Activated T-helper 1 cell treated with anti-CD3 and anti-CD28 coated beads, Interleukin-12 subunit alpha, Interleukin-12 subunit beta, Interleukin-2, Interleukin-4 antibody, amounts not matched to agents 30 ng/mL and 10 ng/mL and 1 ng/mL, durations not matched to agents 14 hours and 24 hours and 36 hours (primary cell): ENCODE data around the gene HKDC1. TPM values are rescaled to one million over a fixed set of nuclear protein-coding genes. Genes with fewer than 3 reads are reported as not detected.
A peak's percentile ranks its signal among the peaks of the same experiment; 100 is the strongest.

ENCODE experiments used
- DNase-seq: peaks from one replicate; pipeline ENCODE4 v3.0.0; 2021; ENCODE audit warnings: low spot score
- H3K27ac Mint-ChIP-seq: one replicate; pipeline ENCODE4 v1.8.0; 2021; ENCODE audit warnings: mild to moderate bottlenecking, mixed read lengths
- H3K27me3 Mint-ChIP-seq: one replicate; pipeline ENCODE4 v1.8.0; 2022; ENCODE audit warnings: mild to moderate bottlenecking, moderate library complexity, mixed read lengths; ENCODE audit not compliant: insufficient read depth
- H3K36me3 Mint-ChIP-seq: one replicate; pipeline ENCODE4 v1.8.0; 2021; ENCODE audit warnings: low read depth, mixed read lengths
- H3K4me1 Mint-ChIP-seq: one replicate; pipeline ENCODE4 v1.8.0; 2021; ENCODE audit warnings: low read depth, mixed read lengths
- H3K4me3 Mint-ChIP-seq: one replicate; pipeline ENCODE4 v1.8.0; 2021; ENCODE audit warnings: mild to moderate bottlenecking, moderate library complexity, mixed read lengths
- H3K9me3 Mint-ChIP-seq: one replicate; pipeline ENCODE4 v1.8.0; 2021; ENCODE audit warnings: mixed read lengths
- intact Hi-C: fragments of 100-400 bp; cut with micrococcal nuclease; formaldehyde crosslinking; loops from one replicate; pipeline ENCODE4 v1.15.1; 2024
- total RNA-seq: library from RNA; stranded (reverse); gene quantifications from 2 replicates; pipeline ENCODE4 v1.2.3, GENCODE V29; 2022

Gene HKDC1
- total RNA-seq, 1 donor from 2014 or later, result 0.05 TPM

DNA sequence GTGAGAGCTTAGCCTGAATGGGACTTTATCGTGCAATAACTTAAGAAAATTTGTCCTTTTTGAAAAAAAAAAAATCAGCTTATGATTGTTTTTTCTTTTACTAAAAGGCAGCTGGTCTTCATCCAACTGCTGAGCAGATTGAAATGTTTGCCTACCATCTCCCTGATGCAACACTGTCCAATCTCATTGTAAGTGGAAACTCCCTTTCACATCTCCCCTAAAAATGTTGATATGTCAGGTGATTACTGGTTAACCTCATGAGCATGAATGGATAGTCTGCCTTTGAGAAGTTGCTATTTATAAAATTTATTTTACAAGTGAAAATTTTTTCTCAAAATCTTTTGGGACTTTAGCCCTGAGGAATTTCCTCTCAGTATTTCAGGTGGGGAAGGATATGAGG, 17.8 kb upstream of the HKDC1 start:
- peaks cover 63% of the 10 kb centered on the region for H3K4me1 Mint-ChIP-seq
- DNase-seq, result no peak
- no peaks in the 10 kb centered on the region for H3K27me3 Mint-ChIP-seq
- intact Hi-C loops, result no loop called here
- H3K9me3 Mint-ChIP-seq, result no peaks in the 10 kb centered on the region
- peaks cover 40% of the 10 kb centered on the region for H3K36me3 Mint-ChIP-seq
- peak overlapping the region; percentile 72 for H3K4me3 Mint-ChIP-seq
- peak overlapping the region; percentile 82 for H3K27ac Mint-ChIP-seq

DNA sequence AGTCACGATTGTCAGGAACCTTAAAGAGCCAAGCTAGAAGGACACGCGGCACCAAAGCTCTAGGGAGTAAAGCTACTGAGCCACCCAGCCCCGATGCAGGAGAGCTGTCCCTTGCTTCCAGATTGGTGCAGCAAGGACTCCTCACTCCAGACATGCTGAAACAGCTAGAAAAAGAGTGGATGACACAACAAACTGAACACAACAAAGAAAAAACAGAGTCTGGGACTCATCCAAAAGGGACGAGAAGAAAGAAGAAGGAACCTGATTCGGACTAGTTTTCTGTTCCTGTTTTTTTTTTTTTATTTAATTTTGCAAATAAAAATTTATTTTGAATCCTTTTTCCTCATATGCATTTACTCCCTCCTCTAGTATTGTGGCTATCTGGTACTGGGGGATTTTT, 11.4 kb upstream of the HKDC1 start:
- DNase-seq, result no peak
- H3K27ac Mint-ChIP-seq, result peak overlapping the region; percentile 27
- no peaks in the 10 kb centered on the region for H3K9me3 Mint-ChIP-seq
- intact Hi-C loops, result no loop called here
- peaks cover 43% of the 10 kb centered on the region for H3K36me3 Mint-ChIP-seq
- peaks cover 62% of the 10 kb centered on the region for H3K4me1 Mint-ChIP-seq
- no peak overlapping the region for H3K4me3 Mint-ChIP-seq
- H3K27me3 Mint-ChIP-seq, result no peaks in the 10 kb centered on the region

DNA sequence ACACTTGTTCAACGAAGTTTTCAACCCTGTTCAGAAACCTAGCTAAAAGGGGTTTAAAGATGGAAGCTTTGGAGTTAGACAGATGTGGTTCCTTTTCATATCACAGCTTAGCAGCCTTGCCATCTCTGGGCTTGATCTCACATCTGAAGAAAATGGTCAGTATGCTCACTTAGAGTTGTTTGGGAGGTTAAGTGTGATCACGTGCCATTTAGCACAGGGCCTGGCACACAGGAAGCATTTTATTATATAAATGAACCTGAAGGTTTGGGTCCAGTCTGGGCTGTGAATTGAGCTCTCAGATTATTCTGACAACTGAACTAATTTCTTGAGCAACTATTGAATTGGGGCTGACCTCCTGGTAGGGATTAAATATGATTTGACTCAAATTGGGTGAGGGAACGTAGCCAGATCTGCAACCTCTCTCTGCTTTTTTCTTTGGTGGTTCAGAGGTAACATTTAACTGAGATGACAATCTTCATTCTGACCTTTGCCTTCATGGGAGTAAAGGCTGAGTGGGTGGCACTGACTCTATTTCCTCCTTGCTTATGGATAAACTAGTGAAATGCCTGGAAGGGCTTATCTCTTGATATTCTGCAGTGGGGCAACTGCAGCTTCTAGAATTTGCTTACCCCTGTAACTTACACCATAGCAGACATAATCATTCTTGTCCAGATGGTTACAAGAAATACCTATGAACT, 10.2 kb upstream of the HKDC1 start:
- Mint-ChIP-seq H3K4me1 (peaks cover 65% of the 10 kb centered on the region), H3K9me3 (peaks cover 4% of the 10 kb centered on the region), H3K4me3 (peak overlapping the region; percentile 13), H3K27ac (peak overlapping the region; percentile 59), H3K27me3 (no peaks in the 10 kb centered on the region), H3K36me3 (peaks cover 44% of the 10 kb centered on the region)
- no peak for DNase-seq
- intact Hi-C loops, result no loop called here

DNA sequence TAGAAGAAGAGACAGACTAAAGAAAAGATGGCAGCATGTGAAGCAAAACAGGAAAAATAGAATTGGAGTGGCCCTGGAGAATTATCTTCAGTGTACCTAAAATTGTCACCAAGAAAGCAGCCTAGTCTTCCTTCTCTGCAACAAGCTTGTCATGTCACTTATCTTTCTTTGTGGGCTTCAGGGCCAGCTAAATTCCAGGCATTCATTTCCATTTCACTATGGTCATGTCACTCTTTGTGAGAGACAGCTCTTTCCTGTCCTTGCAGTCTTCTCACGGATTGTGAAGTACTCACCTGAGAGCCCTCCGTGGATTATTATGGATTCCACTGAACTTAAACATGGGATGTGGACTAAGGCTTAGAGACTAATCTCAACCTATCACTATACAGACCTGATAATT, 9.0 kb upstream of the HKDC1 start:
- DNase-seq, result no peak
- H3K4me1 Mint-ChIP-seq, result peaks cover 68% of the 10 kb centered on the region
- H3K9me3 Mint-ChIP-seq, result peaks cover 7% of the 10 kb centered on the region
- peaks cover 38% of the 10 kb centered on the region for H3K36me3 Mint-ChIP-seq
- peak overlapping the region; percentile 30 for H3K27ac Mint-ChIP-seq
- no peaks in the 10 kb centered on the region for H3K27me3 Mint-ChIP-seq
- intact Hi-C loops, result no loop called here
- no peak overlapping the region for H3K4me3 Mint-ChIP-seq

DNA sequence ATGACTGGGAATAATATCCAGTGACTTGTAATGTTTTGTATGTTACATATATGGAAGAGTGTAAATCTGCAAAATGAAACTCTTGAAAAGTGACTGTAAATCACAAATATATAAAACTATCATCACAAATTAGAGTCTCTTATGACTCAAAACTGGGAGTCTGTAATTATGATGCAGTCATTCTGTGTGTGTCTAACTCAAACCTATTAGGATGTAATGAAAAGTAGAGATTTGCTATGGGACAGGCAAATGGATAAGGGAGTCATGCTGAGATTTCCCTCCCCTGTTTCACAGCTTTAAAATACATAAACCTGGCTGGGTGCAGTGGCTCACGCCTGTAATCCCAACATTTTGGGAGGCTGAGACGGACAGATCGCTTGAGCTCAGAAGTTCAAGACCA, 8.6 kb upstream of the HKDC1 start:
- Mint-ChIP-seq H3K27me3 (no peaks in the 10 kb centered on the region), H3K27ac (no peak overlapping the region), H3K9me3 (peaks cover 7% of the 10 kb centered on the region), H3K4me1 (peaks cover 68% of the 10 kb centered on the region), H3K4me3 (no peak overlapping the region), H3K36me3 (peaks cover 34% of the 10 kb centered on the region)
- no peak for DNase-seq
- intact Hi-C loops, result no loop called here

DNA sequence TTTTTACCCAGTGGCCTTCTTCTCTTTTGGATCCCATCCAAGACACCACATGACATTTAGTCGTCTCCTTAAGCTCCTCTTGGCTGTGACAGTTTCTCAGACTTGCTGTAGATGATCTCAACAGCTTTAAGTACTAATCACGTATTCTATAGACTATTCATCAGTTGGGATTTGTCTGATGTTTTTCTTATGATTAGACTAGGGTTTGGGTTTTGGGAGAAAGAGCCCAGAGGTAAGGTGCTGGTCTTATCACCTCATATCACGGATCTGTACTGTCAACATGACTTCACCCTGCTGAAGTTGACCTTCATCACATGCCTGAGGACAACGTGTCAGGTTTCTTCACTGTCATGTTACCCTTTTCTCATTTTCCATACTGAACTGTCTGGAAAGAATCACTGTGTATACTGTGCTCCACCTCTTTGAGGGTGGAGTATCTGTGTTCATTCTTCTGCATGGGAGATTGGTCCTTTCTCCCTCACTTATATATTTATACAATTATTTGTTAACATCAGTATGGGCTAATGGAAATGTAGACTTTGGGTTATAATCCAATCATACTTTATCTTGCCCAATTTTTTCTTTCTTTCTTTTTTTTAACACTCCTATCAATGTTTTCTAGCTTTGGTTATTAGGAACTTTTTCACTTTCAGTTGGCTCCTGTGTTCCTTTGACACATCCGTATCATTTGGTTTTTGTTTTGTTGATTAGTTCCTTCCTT, 6.4 kb upstream of the HKDC1 start:
- intact Hi-C loops, result loop anchor here (2.0 kb wide), 2 partner anchors 33 to 165 kb away; partner anchors contain the start of gene SUPV3L1
- no peaks in the 10 kb centered on the region for H3K27me3 Mint-ChIP-seq
- H3K9me3 Mint-ChIP-seq, result peaks cover 7% of the 10 kb centered on the region
- H3K4me3 Mint-ChIP-seq, result no peak overlapping the region
- H3K27ac Mint-ChIP-seq, result no peak overlapping the region
- DNase-seq, result no peak
- H3K36me3 Mint-ChIP-seq, result peaks cover 14% of the 10 kb centered on the region
- peaks cover 51% of the 10 kb centered on the region for H3K4me1 Mint-ChIP-seq

DNA sequence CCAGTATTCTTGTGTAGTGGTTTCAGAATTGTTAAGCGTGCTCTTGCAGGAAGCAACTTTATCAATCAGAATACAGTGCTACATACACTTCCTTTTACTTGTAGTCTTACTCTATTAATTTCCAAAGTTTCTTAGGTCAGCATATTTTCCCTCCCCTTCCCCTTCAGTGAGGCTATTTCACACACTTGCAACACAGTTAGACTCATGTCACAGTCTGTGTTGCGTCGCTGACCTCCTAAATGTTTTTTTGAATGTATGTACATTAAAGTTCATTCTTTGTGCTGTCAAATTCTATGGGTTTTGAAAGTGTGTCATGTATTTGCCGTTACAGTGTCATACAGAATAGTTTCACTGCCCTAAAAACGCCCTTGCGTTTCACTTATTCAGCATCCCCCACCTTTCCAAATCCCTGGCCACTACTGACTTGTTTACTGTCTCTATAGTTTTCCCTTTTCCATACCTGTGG, 5.4 kb upstream of the HKDC1 start:
- intact Hi-C loops, result loop anchor here (1.0 to 2.0 kb wide), 3 partner anchors 10 to 166 kb away; partner anchors contain the start of gene SUPV3L1
- Mint-ChIP-seq H3K9me3 (peaks cover 7% of the 10 kb centered on the region), H3K4me1 (peaks cover 41% of the 10 kb centered on the region), H3K4me3 (peak overlapping the region; percentile 15), H3K36me3 (peaks cover 8% of the 10 kb centered on the region), H3K27ac (peak overlapping the region; percentile 87), H3K27me3 (no peaks in the 10 kb centered on the region)
- DNase-seq, result no peak

DNA sequence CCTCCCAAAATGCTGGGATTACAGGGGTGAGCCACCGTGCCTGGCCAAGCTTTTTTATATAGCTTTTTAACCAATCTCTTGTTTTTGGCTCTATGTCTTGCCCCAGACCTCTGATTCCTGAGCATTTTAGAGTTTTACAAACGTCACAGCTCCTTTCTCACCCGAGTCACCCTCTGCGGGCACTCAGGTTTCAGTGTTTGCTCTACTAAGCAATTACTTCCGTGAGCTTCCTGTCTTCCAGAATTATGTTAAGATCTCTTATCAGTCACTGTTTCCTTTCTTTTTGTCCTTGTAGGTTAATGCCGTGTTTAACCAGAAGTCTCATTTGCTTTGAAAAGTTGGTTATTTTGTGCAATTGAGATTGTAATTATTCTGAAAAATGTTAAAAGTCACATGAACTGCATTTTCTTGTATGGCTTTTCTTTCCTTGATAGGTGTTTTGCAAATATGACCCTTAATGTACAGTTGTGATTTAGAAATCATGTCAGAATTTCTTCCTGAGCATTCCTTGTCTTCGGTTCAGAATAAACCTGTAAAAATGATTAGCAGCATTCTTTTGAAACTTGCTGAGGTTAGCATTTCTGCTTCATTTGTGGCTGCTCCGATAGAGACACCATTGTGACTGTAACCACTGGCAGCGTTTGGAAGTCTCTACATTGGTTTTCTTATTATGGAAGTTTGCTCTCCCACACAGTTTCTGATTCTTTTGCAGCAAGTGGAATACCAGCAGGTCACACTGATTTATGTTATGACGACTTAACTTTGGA, 4.5 kb upstream of the HKDC1 start:
- Mint-ChIP-seq H3K36me3 (peaks cover 5% of the 10 kb centered on the region), H3K4me3 (peak overlapping the region; percentile 27), H3K27me3 (no peaks in the 10 kb centered on the region), H3K4me1 (peaks cover 36% of the 10 kb centered on the region), H3K9me3 (peaks cover 7% of the 10 kb centered on the region), H3K27ac (peak overlapping the region; percentile 87)
- no peak for DNase-seq
- intact Hi-C loops, result loop anchor here (1.0 to 2.0 kb wide), 3 partner anchors 11 to 167 kb away; partner anchors contain the start of gene SUPV3L1

DNA sequence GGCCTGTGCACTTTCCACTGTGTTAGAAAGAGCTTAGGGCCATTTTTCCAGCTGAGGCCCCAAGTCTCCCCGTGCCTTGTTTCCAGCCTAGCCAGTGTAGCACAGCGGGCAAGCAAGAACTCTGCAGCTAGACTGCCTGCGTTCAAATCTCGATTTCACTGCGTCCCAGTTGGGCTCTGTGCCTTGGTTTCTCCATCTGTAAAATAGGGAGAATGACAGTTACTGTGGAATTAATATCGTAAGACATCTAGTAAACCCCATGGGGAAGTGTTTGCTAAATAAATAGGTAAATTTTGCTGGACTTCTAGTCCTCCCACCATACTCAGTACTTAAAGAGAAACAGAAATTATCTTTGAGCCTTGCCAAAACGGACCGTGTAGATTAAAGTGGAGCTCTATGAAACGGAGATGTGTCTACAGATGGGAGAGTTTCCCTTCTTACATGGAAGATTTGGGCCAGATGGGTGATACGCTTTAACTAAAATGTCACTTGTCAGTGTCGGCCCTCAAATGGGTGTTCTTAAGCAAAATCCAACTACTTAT, 3.5 kb upstream of the HKDC1 start:
- Mint-ChIP-seq H3K36me3 (peaks cover 5% of the 10 kb centered on the region), H3K27ac (peak overlapping the region; percentile 11), H3K4me1 (peaks cover 42% of the 10 kb centered on the region), H3K9me3 (peaks cover 7% of the 10 kb centered on the region), H3K27me3 (no peaks in the 10 kb centered on the region), H3K4me3 (no peak overlapping the region)
- DNase-seq, result no peak
- intact Hi-C loops, result no loop called here

DNA sequence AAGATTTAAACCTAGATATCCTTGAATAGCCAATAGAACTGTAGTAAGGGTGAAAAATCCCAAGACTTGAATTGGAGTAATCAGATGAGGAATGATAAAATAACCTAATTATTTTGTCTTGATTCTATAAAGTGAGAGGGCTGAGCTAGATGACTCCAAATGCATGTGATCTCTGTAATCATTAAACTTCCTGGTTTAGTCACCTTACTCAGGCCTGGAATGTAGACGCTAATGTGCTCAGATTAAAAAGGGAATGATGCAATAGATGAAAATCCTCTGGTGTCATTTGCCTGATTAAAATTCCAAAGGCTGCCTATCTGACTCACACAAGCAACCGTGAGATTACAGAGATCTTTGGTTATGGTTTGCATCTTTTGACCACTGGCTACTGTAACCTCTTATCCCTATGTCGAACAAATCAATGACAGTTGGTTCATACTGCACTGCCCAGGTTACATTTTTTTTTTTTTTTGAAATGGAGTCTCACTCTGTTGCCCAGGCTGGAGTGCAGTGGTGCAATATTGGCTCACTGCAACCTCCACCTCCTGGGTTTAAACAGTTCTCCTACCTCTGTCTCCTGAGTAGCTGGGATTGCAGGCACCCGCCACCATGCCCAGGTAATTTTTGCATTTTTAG, 2.9 kb upstream of the HKDC1 start:
- H3K4me3 Mint-ChIP-seq, result no peak overlapping the region
- H3K27ac Mint-ChIP-seq, result no peak overlapping the region
- DNase-seq, result no peak
- peaks cover 5% of the 10 kb centered on the region for H3K36me3 Mint-ChIP-seq
- intact Hi-C loops, result no loop called here
- H3K9me3 Mint-ChIP-seq, result peaks cover 7% of the 10 kb centered on the region
- peaks cover 48% of the 10 kb centered on the region for H3K4me1 Mint-ChIP-seq
- no peaks in the 10 kb centered on the region for H3K27me3 Mint-ChIP-seq

DNA sequence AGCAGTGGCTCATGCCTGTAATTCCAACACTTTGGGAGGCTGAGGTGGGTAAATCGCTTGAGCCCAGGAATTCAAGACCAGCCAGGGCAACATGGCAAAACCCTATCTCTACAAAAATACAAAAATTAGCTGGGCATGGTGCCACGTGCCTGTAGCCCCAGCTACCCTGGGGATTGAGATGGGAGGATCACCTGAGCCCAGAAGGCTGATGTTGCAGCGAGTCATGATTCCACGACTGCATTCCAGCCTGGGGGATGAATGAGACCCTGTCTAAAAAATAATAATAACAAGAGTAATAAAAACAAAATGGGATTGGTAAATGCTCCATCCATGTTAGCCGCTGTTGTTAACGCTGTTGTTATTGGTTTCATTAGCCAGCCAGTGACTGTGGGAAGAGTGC, 1.3 kb upstream of the HKDC1 start:
- DNase-seq, result no peak
- no peak overlapping the region for H3K27ac Mint-ChIP-seq
- H3K9me3 Mint-ChIP-seq, result peaks cover 7% of the 10 kb centered on the region
- no peak overlapping the region for H3K4me3 Mint-ChIP-seq
- intact Hi-C loops, result no loop called here
- H3K27me3 Mint-ChIP-seq, result no peaks in the 10 kb centered on the region
- peaks cover 5% of the 10 kb centered on the region for H3K36me3 Mint-ChIP-seq
- peaks cover 59% of the 10 kb centered on the region for H3K4me1 Mint-ChIP-seq

DNA sequence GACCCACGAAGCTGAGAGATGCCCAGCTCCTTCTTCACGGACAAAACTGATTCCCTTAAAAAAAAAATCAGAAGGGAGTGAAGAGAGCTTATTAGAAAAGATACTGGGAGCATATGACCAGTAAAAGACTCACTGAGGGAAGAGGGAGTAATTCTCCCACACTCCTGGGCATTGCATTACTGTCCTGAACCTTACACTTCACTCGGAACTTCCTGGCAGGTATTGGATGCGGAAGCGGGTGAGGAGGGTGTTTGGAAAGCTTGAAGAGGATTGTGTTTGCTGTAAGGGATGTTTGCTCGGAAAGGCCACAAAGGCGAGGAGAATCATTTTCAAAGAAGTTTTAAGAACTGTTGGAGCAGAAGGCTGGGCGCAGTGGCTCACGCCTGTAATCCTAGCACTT, 375 bp downstream of the HKDC1 start:
- Mint-ChIP-seq H3K36me3 (peaks cover 1% of the 10 kb centered on the region), H3K27me3 (no peaks in the 10 kb centered on the region), H3K4me1 (peaks cover 54% of the 10 kb centered on the region), H3K27ac (peak overlapping the region; percentile 72), H3K9me3 (peaks cover under 1% of the 10 kb centered on the region), H3K4me3 (no peak overlapping the region)
- DNase-seq, result no peak
- intact Hi-C loops, result no loop called here
